Measurements from ENCODE around the gene CNTFR. TPM values are rescaled to one million over a fixed set of nuclear protein-coding genes. Genes with fewer than 3 reads are reported as not detected.

The CNTFR gene
- total RNA-seq, 1 donor from 2014 or later, result 2.5 TPM

DNA sequence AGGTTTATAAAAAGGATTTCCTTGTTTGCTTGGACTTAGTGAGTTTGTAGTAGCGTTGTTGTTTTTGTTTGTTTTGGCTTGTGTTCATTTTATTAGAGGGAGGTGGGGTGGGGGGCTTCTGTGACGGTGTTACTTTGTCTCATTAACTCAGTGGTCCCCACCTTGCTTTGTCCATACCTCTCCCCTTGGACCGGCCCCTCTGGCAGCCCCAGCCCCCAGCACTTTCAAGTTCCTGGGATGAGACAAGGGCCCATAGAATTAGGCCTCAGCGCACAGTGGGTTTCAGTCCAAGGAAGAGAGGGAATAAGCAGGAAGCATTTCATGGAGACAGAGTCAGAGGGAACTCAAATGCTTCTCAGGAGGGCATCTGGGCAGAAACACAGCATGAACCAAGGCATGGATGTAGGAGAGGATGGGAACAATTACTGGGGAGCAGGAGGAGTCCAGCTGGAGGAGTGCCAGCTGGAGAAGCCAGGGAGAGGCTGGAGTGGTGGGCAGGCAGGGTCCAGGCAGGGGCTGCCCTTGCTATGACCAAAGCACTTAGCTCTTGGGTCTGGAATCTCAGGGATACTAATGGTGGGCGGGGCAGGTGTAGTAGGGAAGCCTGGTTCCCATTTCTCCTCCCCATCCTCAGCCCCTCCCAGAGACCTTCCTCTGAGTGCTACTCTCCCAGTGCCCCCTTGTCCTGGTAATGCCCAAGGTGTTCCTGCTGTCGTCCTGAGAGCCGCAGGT is 43.3 kb downstream of the CNTFR start:
- Histone ChIP-seq H3K36me3 (no peaks in the 10 kb centered on the region), H3K27ac (no peak overlapping the region), H3K4me3 (no peak overlapping the region), H3K9me3 (no peaks in the 10 kb centered on the region), H3K4me1 (no peaks in the 10 kb centered on the region), H3K27me3 (ENCODE audit: low read depth) (peaks cover 6% of the 10 kb centered on the region)
- intact Hi-C loops (cut with DNase I), result loop anchor here (10.0 kb wide), 1 partner anchor 59 kb away; no protein-coding TSS in a partner anchor
- DNase-seq, result no peak
- no peak for ATAC-seq
- TF ChIP-seq, protein P1, sequence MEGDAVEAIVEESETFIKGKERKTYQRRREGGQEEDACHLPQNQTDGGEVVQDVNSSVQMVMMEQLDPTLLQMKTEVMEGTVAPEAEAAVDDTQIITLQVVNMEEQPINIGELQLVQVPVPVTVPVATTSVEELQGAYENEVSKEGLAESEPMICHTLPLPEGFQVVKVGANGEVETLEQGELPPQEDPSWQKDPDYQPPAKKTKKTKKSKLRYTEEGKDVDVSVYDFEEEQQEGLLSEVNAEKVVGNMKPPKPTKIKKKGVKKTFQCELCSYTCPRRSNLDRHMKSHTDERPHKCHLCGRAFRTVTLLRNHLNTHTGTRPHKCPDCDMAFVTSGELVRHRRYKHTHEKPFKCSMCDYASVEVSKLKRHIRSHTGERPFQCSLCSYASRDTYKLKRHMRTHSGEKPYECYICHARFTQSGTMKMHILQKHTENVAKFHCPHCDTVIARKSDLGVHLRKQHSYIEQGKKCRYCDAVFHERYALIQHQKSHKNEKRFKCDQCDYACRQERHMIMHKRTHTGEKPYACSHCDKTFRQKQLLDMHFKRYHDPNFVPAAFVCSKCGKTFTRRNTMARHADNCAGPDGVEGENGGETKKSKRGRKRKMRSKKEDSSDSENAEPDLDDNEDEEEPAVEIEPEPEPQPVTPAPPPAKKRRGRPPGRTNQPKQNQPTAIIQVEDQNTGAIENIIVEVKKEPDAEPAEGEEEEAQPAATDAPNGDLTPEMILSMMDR (IDR thresholded peaks at IDR 0.05), result no peak

DNA sequence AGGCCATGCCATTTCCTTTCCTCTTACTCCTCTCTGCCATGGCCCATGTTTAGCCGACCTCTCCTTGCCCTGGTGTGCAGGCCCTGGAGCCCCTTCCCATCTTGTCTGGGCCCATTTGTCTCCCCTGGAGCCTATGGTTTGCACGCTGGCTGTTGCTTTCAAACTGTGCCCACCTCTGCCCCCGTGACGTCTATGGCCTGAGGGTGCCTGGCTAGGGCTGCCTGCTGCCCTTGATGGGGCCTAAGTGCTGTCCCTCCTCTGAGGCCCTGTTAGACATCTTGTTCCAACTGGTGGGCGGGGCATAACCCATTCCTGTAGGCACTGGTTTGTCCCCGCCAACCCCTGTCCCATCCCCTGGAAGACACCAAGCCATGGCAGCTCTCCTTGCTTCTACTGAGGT is 44.0 kb downstream of the CNTFR start:
- ATAC-seq, result no peak
- TF ChIP-seq, protein P1 (IDR thresholded peaks at IDR 0.05), result no peak
- no peak overlapping the region for H3K4me3 ChIP-seq
- no peaks in the 10 kb centered on the region for H3K4me1 ChIP-seq
- no peaks in the 10 kb centered on the region for H3K9me3 ChIP-seq
- H3K27me3 ChIP-seq (ENCODE audit: low read depth), result peaks cover 6% of the 10 kb centered on the region
- DNase-seq, result no peak
- no peak overlapping the region for H3K27ac ChIP-seq
- intact Hi-C loops (cut with DNase I), result loop anchor here (10.0 kb wide), 1 partner anchor 59 kb away; no protein-coding TSS in a partner anchor
- H3K36me3 ChIP-seq, result no peaks in the 10 kb centered on the region

DNA sequence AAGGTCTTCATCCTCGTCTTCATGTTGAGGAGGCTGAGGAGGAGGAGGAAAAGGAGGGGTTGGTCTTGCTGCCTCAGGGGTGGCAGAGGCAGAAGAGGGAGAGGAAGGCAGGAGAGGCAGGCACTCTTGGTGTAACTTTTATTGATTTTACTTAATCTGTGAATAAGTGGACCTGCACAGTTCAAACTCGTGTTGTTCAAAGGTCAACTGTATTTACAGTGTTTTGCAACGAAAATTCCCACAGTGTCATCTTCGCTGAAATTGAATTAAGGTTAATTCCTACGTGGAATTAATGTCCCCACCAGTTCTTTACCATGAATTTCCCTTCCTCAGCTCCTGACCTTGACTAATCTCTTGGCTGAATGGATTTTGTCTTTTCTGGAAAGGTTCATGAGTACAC is 45.5 kb downstream of the CNTFR start:
- DNase-seq (no peak), ATAC-seq (no peak)
- Histone ChIP-seq H3K4me3 (no peak overlapping the region), H3K27ac (no peak overlapping the region), H3K27me3 (ENCODE audit: low read depth) (peaks cover 6% of the 10 kb centered on the region), H3K36me3 (no peaks in the 10 kb centered on the region), H3K4me1 (no peaks in the 10 kb centered on the region), H3K9me3 (no peaks in the 10 kb centered on the region)
- intact Hi-C loops (cut with DNase I), result loop anchor here (10.0 kb wide), 1 partner anchor 61 kb away; no protein-coding TSS in a partner anchor
- TF ChIP-seq, protein P1 (IDR thresholded peaks at IDR 0.05), result no peak

DNA sequence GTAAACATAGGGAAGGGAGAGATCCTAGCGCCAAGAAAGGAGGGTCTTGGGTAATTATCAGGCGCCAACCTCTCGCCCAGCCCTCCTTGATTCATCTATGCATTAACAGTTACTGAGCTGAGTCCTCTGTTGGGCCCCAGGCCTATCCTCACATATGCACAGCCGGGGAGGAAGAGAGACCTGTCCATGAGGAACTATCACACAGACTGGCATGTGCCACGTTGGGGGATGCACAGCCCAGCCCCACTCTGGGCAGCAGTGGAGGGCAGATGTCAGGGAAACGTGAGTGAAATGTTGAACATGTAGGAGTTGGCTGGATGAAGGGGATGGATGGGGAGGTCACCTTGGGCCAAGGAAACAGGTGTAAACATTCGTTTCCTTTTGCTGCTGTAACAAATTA is 48.0 kb downstream of the CNTFR start:
- no peak overlapping the region for H3K27ac ChIP-seq
- intact Hi-C loops (cut with DNase I), result loop anchor here (10.0 kb wide), 1 partner anchor 63 kb away; no protein-coding TSS in a partner anchor
- H3K4me1 ChIP-seq, result no peaks in the 10 kb centered on the region
- DNase-seq (no peak), ATAC-seq (no peak)
- H3K27me3 ChIP-seq (ENCODE audit: low read depth), result no peaks in the 10 kb centered on the region
- TF ChIP-seq, protein P1 (IDR thresholded peaks at IDR 0.05), result no peak
- no peak overlapping the region for H3K4me3 ChIP-seq
- H3K9me3 ChIP-seq, result no peaks in the 10 kb centered on the region
- H3K36me3 ChIP-seq, result no peaks in the 10 kb centered on the region

DNA sequence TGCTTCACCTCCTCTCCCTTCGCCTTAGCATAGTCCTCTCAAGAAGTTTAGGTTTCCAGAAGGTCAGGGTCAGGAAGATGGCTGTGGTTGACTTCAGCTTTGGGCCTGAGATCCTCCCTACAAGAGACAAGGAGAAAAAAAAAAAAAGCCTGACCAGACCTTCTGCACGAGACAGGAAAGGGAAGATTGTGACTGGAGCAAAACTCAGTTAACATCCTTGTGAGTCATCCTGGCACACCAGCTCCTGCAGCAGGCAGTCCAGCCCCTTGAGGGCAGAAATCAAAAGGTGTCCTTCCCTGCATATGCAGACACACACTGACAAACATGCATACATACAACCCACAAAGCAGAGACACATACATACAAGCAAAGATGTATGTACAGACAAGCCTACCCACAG is 48.7 kb downstream of the CNTFR start:
- intact Hi-C loops (cut with DNase I), result loop anchor here (10.0 kb wide), 1 partner anchor 64 kb away; no protein-coding TSS in a partner anchor
- ATAC-seq, result no peak

More for the DNA sequence above, 48.7 kb downstream of the CNTFR start:
- H3K27me3 ChIP-seq (ENCODE audit: low read depth), result no peaks in the 10 kb centered on the region
- TF ChIP-seq, protein P1 (IDR thresholded peaks at IDR 0.05), result no peak
- no peaks in the 10 kb centered on the region for H3K4me1 ChIP-seq
- no peak overlapping the region for H3K27ac ChIP-seq
- no peaks in the 10 kb centered on the region for H3K9me3 ChIP-seq
- H3K36me3 ChIP-seq, result no peaks in the 10 kb centered on the region
- DNase-seq, result no peak
- H3K4me3 ChIP-seq, result no peak overlapping the region
